ENCODE measurements around the gene DSP.

GRCh38 chr6:7629321-7629720 lies 87.8 kb downstream of the DSP start:
- TF ChIP-seq POLR2A (IDR thresholded peaks at IDR 0.05): no peak
- no peak for TF ChIP-seq CTCF (IDR thresholded peaks at IDR 0.05)
